Activated CD8-positive, alpha-beta memory T cell treated with anti-CD3 and anti-CD28 coated beads, Interleukin-2, amount 50 U/mL, for 4 hours (primary cell): ENCODE results near the gene PRPF38B.
"Not testable (repeated sequence)": the region's sequence is repeated elsewhere in the genome, so short reads cannot be mapped to it uniquely, and the experiment has no call there.

Experiments used
- DNase-seq: peaks from one replicate; pipeline ENCODE4 v3.0.0-alpha.2; 2020

Gene PRPF38B

GRCh38 chr1:108681701-108682100 lies 10.4 kb upstream of the PRPF38B start:
- DNase-seq, result not testable (repeated sequence)

- no peak for DNase-seq
Observed at GRCh38 chr1:108685529-108685928, 6.6 kb upstream of the PRPF38B start.

- DNase-seq, result no peak
Observed at GRCh38 chr1:108686614-108687313, 5.3 kb upstream of the PRPF38B start.

GRCh38 chr1:108691128-108691941 lies 775 bp upstream of the PRPF38B start:
- no peak for DNase-seq

- DNase-seq, result peak; percentile 69
Observed at GRCh38 chr1:108692724-108693655, 880 bp downstream of the PRPF38B start.

- DNase-seq, result no peak
Observed at GRCh38 chr1:108695535-108695934, 3.4 kb downstream of the PRPF38B start.

GRCh38 chr1:108699375-108700332 lies 7.5 kb downstream of the PRPF38B start:
- DNase-seq, result no peak

GRCh38 chr1:108701176-108701849 lies 9.2 kb downstream of the PRPF38B start:
- no peak for DNase-seq

GRCh38 chr1:108702109-108702508 lies 10.0 kb downstream of the PRPF38B start:
- not testable (repeated sequence) for DNase-seq

GRCh38 chr1:108703939-108704338 lies 11.8 kb downstream of the PRPF38B start:
- no peak for DNase-seq

GRCh38 chr1:108704496-108704895 lies 12.4 kb downstream of the PRPF38B start:
- no peak for DNase-seq

GRCh38 chr1:108706643-108707042 lies 14.5 kb downstream of the PRPF38B start:
- DNase-seq, result no peak

- DNase-seq, result peak; percentile 68
Observed at GRCh38 chr1:108708691-108709660, 16.9 kb downstream of the PRPF38B start.

GRCh38 chr1:108712606-108713150 lies 20.6 kb downstream of the PRPF38B start, which contains the start of gene FNDC7:
FNDC7 (plus strand) TSS chr1:108712908; CDS start chr1:108712934, 26 bp downstream.
- DNase-seq, result no peak

GRCh38 chr1:108715932-108716331 lies 23.8 kb downstream of the PRPF38B start:
- DNase-seq, result no peak

- DNase-seq, result no peak
Observed at GRCh38 chr1:108716437-108717230, 24.5 kb downstream of the PRPF38B start.

GRCh38 chr1:108717774-108718316 lies 25.7 kb downstream of the PRPF38B start:
- DNase-seq, result no peak

- DNase-seq, result no peak
Observed at GRCh38 chr1:108718927-108719655, 27.0 kb downstream of the PRPF38B start.
